NCI-H345 treated with DMSO at 0.1 percent for 48 hours (cell line): ENCODE results near the gene ADIPOR2.

ENCODE experiments used
- DNase-seq: peaks from one replicate; lab custom pipeline; 2025; ENCODE audit not compliant: unreplicated experiment; lab: John Stamatoyannopoulos, UW

The ADIPOR2 gene

GRCh38 chr12:1690578-1691122 lies at the start of gene ADIPOR2:
Gene ADIPOR2, plus strand, starts transcription at chr12:1691070. Its CDS starts 63,274 bp downstream, at chr12:1754344.
- peak; percentile 91 for DNase-seq

- DNase-seq = no peak
Measured at GRCh38 chr12:1642513-1642912, 48.4 kb upstream of the ADIPOR2 start.

GRCh38 chr12:1643043-1643442 lies 47.8 kb upstream of the ADIPOR2 start:
- no peak for DNase-seq

GRCh38 chr12:1643905-1644533 lies 46.9 kb upstream of the ADIPOR2 start:
- DNase-seq = no peak

- peak; percentile 84 for DNase-seq
Measured at GRCh38 chr12:1644534-1645438, 46.1 kb upstream of the ADIPOR2 start.

GRCh38 chr12:1645819-1646218 lies 45.1 kb upstream of the ADIPOR2 start:
- DNase-seq = no peak

- DNase-seq = no peak
Measured at GRCh38 chr12:1646569-1647284, 44.1 kb upstream of the ADIPOR2 start.

- DNase-seq = no peak
Measured at GRCh38 chr12:1647285-1647669, 43.6 kb upstream of the ADIPOR2 start.

GRCh38 chr12:1650260-1650977 lies 40.5 kb upstream of the ADIPOR2 start:
- DNase-seq = no peak

GRCh38 chr12:1650978-1651361 lies 39.9 kb upstream of the ADIPOR2 start:
- no peak for DNase-seq

- no peak for DNase-seq
Measured at GRCh38 chr12:1651946-1652345, 38.9 kb upstream of the ADIPOR2 start.

- no peak for DNase-seq
Measured at GRCh38 chr12:1655225-1655788, 35.6 kb upstream of the ADIPOR2 start.

- no peak for DNase-seq
Measured at GRCh38 chr12:1656902-1657301, 34.0 kb upstream of the ADIPOR2 start.

- no peak for DNase-seq
Measured at GRCh38 chr12:1657688-1658087, 33.2 kb upstream of the ADIPOR2 start.

GRCh38 chr12:1660304-1661187 lies 30.3 kb upstream of the ADIPOR2 start:
- DNase-seq = no peak

- DNase-seq = peak; percentile 35
Measured at GRCh38 chr12:1661553-1662335, 29.1 kb upstream of the ADIPOR2 start.

GRCh38 chr12:1662761-1663439 lies 28.0 kb upstream of the ADIPOR2 start:
- no peak for DNase-seq
